Lower lobe of right lung (tissue), 2 donors: Measurements from ENCODE around the gene SLC6A2. TPM values are rescaled to one million over a fixed set of nuclear protein-coding genes. Genes with fewer than 3 reads are reported as not detected.
A peak's percentile ranks its signal among the peaks of the same experiment; 100 is the strongest.

Source experiments
- ATAC-seq, 2 donors: fragments of 200-7000 bp; cut with Tn5 transposase; one replicate each; pipeline ENCODE4 v1.9.1; 2020 to 2022; ENCODE audit warnings: mild to moderate bottlenecking in 2 of 2, moderate library complexity in 2 of 2
- DNase-seq: peaks from one replicate; pipeline ENCODE4 v3.0.0-alpha.2; 2020
- H3K27ac ChIP-seq: fragments of 200-600 bp; one replicate; pipeline ENCODE4 v1.8.0; 2022
- H3K27me3 ChIP-seq: fragments of 200-600 bp; one replicate; pipeline ENCODE4 v1.8.0; 2022; ENCODE audit warnings: low read depth
- H3K36me3 ChIP-seq: fragments of 200-600 bp; one replicate; pipeline ENCODE4 v1.8.0; 2022; ENCODE audit warnings: mild to moderate bottlenecking
- H3K4me1 ChIP-seq: fragments of 200-600 bp; one replicate; pipeline ENCODE4 v1.8.0; 2022
- H3K4me3 ChIP-seq: fragments of 200-600 bp; one replicate; pipeline ENCODE4 v1.8.0; 2022; ENCODE audit warnings: mild to moderate bottlenecking
- H3K9me3 ChIP-seq: fragments of 200-600 bp; one replicate; pipeline ENCODE4 v1.8.0; 2022
- intact Hi-C: fragments of 100-400 bp; cut with DNase I; formaldehyde crosslinking; loops from one replicate; pipeline ENCODE4 v1.11.0; 2022
- total RNA-seq: library from RNA; stranded (reverse); fragmentation: NEBNext Ultra II Directional; extraction: Animal tissue kit (Norgen Biotek cat#: 25700); gene quantifications from one replicate; pipeline ENCODE4 v1.2.1, GENCODE V29; 2021
- TF ChIP-seq, protein P1 (sequence below): fragments of 200-600 bp; IDR thresholded peaks from one replicate; pipeline ENCODE4 v1.8.0; 2022; ENCODE audit warnings: antibody characterized with exemption, mild to moderate bottlenecking
- donor health status: DM: no; HTN: yes; CAD: no; lungs with severe emphysema.

Gene SLC6A2
- total RNA-seq, 1 donor from 2014 or later: not detected

DNA sequence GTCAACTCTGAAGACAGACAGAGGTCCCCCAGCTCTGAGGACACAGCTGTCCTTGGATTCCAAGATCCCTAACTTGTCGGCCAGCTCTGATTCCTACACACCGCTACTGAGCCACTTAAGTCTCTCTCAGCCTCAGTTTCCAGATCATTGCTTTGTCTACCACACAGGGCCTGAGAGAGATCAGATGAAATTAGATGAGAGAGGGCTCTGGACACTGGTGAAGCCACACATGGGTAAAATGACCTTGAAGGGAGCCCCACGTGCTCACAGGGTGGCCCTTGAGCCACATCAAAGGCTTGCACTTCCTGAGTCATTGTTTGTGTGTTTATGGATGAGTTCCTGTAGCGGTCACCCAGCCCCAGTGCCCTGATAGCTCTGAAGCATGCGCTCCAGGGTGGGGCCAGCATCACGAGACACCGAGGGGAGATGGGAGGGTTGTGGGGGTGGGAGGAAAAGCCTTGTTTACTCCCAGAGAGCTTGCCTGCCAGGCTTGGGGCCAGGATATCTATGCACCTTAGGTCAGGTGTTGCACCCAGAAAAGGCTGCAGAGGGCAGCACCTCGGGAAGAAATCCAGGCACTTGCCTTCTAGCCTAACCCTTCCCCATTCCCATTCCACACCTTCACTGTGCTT, 32.7 kb upstream of the SLC6A2 start:
- Histone ChIP-seq H3K27me3 (no peaks in the 10 kb centered on the region), H3K36me3 (no peaks in the 10 kb centered on the region), H3K4me3 (no peak overlapping the region), H3K9me3 (no peaks in the 10 kb centered on the region), H3K27ac (no peak overlapping the region), H3K4me1 (no peaks in the 10 kb centered on the region)
- TF ChIP-seq, protein P1, sequence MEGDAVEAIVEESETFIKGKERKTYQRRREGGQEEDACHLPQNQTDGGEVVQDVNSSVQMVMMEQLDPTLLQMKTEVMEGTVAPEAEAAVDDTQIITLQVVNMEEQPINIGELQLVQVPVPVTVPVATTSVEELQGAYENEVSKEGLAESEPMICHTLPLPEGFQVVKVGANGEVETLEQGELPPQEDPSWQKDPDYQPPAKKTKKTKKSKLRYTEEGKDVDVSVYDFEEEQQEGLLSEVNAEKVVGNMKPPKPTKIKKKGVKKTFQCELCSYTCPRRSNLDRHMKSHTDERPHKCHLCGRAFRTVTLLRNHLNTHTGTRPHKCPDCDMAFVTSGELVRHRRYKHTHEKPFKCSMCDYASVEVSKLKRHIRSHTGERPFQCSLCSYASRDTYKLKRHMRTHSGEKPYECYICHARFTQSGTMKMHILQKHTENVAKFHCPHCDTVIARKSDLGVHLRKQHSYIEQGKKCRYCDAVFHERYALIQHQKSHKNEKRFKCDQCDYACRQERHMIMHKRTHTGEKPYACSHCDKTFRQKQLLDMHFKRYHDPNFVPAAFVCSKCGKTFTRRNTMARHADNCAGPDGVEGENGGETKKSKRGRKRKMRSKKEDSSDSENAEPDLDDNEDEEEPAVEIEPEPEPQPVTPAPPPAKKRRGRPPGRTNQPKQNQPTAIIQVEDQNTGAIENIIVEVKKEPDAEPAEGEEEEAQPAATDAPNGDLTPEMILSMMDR: peak; percentile 8
- DNase-seq (no peak), ATAC-seq (peak; percentile 29 to 30)
- intact Hi-C loops: no loop called here

DNA sequence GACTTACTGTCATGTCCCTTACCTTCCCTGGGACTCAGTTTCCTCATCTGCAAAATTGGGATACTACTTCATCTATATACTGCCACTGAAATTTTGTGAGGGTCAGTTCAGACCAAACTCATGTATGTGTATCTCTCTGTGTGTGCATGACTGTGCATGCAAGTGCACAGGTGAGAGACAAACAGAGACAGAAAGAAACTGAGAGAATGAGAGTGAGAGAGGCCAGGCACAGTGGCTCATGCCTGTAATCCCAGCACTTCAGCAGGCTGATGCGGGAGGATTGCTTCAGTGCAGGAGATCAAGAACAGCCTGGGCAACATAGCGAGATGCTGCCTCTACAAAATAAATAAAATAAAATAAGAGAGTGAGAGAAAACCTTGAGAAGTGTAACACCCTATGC, 32.1 kb upstream of the SLC6A2 start:
- Histone ChIP-seq H3K27ac (no peak overlapping the region), H3K27me3 (no peaks in the 10 kb centered on the region), H3K4me3 (no peak overlapping the region), H3K9me3 (no peaks in the 10 kb centered on the region), H3K36me3 (no peaks in the 10 kb centered on the region), H3K4me1 (no peaks in the 10 kb centered on the region)
- TF ChIP-seq, protein P1: no peak
- intact Hi-C loops: no loop called here
- no peak for ATAC-seq
- DNase-seq: no peak

DNA sequence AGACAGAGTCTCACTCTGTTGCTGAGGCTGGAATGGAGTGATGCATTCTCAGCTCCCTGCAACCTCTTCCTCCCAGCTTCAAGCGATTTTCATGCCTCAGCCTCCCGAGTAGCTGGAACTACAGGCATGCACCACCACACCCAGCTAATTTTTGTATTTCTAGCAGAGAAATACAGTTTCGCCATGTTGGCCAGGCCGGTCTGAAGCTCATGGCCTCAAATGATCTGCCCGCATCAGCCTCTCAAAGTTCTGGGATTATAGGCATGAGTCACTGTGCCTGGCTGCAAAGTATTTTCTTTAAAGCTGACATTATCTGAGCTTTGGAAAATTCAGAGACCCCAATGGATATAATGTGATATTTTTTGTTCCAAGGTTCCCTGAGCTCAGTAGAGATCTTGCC, 31.1 kb upstream of the SLC6A2 start:
- intact Hi-C loops: no loop called here
- TF ChIP-seq, protein P1: no peak
- Histone ChIP-seq H3K27ac (no peak overlapping the region), H3K4me3 (no peak overlapping the region), H3K9me3 (no peaks in the 10 kb centered on the region), H3K27me3 (no peaks in the 10 kb centered on the region), H3K4me1 (no peaks in the 10 kb centered on the region), H3K36me3 (no peaks in the 10 kb centered on the region)
- ATAC-seq (no peak), DNase-seq (no peak)

DNA sequence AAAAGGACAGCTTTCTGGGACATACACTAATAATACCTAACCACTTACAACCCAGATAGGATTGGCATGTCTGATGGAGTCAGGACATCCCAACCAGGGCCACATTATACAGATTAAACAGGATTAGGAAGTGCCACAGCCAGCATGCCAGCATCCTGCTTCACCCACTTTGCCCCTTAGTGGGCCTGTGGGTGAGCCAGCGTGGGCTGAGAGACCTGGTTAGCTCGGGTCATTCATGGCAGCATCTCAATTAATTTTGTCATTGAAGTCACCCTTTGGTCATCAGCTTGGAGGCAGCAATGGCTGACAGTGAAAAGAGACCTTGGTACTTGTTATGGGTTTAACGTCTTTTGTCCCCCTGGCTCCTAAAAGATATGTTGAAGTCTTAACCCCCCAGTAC, 29.9 kb upstream of the SLC6A2 start:
- intact Hi-C loops: no loop called here
- ATAC-seq: no peak
- TF ChIP-seq, protein P1: no peak

DNA sequence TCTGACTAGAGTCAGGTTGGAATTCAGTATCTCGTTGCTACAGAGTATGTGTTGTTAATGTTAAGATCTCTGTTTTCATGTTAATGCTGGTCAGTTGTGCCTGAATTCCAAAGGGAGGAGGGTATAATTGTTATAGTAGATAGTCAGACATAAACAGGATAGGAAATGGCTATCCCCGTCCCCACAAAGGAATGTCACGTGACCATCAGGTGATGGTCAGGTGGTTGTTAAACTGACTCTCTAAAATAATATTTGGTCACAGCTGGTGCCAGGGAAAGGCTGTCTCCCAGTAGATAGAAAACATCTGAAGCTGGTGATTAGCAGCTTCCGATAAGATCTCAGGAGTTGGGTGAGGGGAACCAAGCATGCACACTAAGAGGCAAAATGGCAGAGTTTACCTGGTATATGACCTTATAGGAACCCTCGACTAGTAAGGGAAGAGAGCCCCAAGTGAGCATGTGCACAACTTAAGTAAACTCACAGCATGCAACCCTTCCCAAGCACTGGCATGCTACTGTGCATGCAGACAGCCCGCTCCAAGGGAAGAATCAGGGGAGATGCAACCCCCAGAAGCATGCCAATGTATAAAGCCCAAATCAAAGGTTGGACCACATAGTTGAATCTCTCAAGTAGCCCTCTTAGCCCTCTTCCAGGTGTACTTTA, 27.4 kb upstream of the SLC6A2 start:
- no peak for ATAC-seq
- TF ChIP-seq, protein P1: no peak
- Histone ChIP-seq H3K9me3 (no peaks in the 10 kb centered on the region), H3K27ac (no peak overlapping the region), H3K4me3 (no peak overlapping the region), H3K4me1 (no peaks in the 10 kb centered on the region), H3K27me3 (no peaks in the 10 kb centered on the region), H3K36me3 (no peaks in the 10 kb centered on the region)
- DNase-seq: no peak
- intact Hi-C loops: no loop called here

More for the DNA sequence above, 29.9 kb upstream of the SLC6A2 start:
- Histone ChIP-seq H3K4me3 (no peak overlapping the region), H3K36me3 (no peaks in the 10 kb centered on the region), H3K27ac (no peak overlapping the region), H3K9me3 (no peaks in the 10 kb centered on the region), H3K27me3 (no peaks in the 10 kb centered on the region), H3K4me1 (no peaks in the 10 kb centered on the region)
- no peak for DNase-seq
